ENCODE data around the gene SERINC1. TPM values are rescaled to one million over a fixed set of nuclear protein-coding genes. Genes with fewer than 3 reads are reported as not detected.

SERINC1 gene
- total RNA-seq, 1 experiment from 2014 or later, result 31.3 TPM

DNA sequence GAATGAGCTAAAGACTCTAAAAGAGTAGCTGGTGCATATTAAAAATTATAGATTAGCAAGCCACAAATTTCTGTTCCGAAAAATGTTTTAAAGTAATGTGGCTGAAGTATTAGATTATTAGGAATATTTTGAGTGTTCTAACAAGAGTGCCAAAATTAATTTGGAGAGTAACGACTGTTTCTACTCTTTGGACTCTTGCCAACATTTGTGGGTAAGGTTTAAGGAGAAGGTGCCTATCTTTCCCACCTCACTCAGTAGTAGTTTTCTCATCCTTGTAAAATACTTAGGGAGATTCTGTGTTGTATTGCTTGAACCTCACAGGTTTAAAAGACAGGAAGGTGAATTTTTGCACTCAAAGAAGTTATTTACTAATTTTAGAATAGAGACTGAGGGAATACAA is 67.2 kb downstream of the SERINC1 start:
- CTCF ChIA-PET, result no interaction called here
- no peaks in the 10 kb centered on the region for H3K9me3 Mint-ChIP-seq
- TF ChIP-seq EMX1 (CRISPR knock-in tag; IDR thresholded peaks at IDR 0.05), result no peak
- TF ChIP-seq, protein P1, sequence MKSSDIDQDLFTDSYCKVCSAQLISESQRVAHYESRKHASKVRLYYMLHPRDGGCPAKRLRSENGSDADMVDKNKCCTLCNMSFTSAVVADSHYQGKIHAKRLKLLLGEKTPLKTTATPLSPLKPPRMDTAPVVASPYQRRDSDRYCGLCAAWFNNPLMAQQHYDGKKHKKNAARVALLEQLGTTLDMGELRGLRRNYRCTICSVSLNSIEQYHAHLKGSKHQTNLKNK (CRISPR knock-in tag; IDR thresholded peaks at IDR 0.05), result no peak
- TF ChIP-seq GABPB1 (CRISPR knock-in tag; IDR thresholded peaks at IDR 0.05), result no peak
- TF ChIP-seq ATF1 (CRISPR knock-in tag; IDR thresholded peaks at IDR 0.05), result no peak
- TF ChIP-seq, protein P2, sequence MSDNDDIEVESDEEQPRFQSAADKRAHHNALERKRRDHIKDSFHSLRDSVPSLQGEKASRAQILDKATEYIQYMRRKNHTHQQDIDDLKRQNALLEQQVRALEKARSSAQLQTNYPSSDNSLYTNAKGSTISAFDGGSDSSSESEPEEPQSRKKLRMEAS (CRISPR knock-in tag; IDR thresholded peaks at IDR 0.05), result no peak
- TF ChIP-seq, protein P3, sequence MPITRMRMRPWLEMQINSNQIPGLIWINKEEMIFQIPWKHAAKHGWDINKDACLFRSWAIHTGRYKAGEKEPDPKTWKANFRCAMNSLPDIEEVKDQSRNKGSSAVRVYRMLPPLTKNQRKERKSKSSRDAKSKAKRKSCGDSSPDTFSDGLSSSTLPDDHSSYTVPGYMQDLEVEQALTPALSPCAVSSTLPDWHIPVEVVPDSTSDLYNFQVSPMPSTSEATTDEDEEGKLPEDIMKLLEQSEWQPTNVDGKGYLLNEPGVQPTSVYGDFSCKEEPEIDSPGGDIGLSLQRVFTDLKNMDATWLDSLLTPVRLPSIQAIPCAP (CRISPR knock-in tag; IDR thresholded peaks at IDR 0.05), result no peak
- no peak for TF ChIP-seq ZNF317 (CRISPR knock-in tag; IDR thresholded peaks at IDR 0.05; ENCODE audit: borderline replicate concordance, low read depth)
- TF ChIP-seq, protein P4, sequence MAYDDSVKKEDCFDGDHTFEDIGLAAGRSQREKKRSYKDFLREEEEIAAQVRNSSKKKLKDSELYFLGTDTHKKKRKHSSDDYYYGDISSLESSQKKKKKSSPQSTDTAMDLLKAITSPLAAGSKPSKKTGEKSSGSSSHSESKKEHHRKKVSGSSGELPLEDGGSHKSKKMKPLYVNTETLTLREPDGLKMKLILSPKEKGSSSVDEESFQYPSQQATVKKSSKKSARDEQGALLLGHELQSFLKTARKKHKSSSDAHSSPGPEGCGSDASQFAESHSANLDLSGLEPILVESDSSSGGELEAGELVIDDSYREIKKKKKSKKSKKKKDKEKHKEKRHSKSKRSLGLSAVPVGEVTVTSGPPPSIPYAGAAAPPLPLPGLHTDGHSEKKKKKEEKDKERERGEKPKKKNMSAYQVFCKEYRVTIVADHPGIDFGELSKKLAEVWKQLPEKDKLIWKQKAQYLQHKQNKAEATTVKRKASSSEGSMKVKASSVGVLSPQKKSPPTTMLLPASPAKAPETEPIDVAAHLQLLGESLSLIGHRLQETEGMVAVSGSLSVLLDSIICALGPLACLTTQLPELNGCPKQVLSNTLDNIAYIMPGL (CRISPR knock-in tag; IDR thresholded peaks at IDR 0.05), result no peak
- TF ChIP-seq, protein P5, sequence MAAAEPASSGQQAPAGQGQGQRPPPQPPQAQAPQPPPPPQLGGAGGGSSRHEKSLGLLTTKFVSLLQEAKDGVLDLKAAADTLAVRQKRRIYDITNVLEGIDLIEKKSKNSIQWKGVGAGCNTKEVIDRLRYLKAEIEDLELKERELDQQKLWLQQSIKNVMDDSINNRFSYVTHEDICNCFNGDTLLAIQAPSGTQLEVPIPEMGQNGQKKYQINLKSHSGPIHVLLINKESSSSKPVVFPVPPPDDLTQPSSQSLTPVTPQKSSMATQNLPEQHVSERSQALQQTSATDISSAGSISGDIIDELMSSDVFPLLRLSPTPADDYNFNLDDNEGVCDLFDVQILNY (CRISPR knock-in tag; IDR thresholded peaks at IDR 0.05), result no peak
- no peak for TF ChIP-seq GRHL2 (CRISPR knock-in tag; IDR thresholded peaks at IDR 0.05; ENCODE audit: insufficient replicate concordance, severe bottlenecking)
- no peak for TF ChIP-seq JAZF1 (CRISPR knock-in tag; IDR thresholded peaks at IDR 0.05)
- TF ChIP-seq NR3C1 (CRISPR knock-in tag; conservative IDR thresholded peaks at IDR 0.05; ENCODE audit: low read depth), result no peak
- TF ChIP-seq, protein P6, sequence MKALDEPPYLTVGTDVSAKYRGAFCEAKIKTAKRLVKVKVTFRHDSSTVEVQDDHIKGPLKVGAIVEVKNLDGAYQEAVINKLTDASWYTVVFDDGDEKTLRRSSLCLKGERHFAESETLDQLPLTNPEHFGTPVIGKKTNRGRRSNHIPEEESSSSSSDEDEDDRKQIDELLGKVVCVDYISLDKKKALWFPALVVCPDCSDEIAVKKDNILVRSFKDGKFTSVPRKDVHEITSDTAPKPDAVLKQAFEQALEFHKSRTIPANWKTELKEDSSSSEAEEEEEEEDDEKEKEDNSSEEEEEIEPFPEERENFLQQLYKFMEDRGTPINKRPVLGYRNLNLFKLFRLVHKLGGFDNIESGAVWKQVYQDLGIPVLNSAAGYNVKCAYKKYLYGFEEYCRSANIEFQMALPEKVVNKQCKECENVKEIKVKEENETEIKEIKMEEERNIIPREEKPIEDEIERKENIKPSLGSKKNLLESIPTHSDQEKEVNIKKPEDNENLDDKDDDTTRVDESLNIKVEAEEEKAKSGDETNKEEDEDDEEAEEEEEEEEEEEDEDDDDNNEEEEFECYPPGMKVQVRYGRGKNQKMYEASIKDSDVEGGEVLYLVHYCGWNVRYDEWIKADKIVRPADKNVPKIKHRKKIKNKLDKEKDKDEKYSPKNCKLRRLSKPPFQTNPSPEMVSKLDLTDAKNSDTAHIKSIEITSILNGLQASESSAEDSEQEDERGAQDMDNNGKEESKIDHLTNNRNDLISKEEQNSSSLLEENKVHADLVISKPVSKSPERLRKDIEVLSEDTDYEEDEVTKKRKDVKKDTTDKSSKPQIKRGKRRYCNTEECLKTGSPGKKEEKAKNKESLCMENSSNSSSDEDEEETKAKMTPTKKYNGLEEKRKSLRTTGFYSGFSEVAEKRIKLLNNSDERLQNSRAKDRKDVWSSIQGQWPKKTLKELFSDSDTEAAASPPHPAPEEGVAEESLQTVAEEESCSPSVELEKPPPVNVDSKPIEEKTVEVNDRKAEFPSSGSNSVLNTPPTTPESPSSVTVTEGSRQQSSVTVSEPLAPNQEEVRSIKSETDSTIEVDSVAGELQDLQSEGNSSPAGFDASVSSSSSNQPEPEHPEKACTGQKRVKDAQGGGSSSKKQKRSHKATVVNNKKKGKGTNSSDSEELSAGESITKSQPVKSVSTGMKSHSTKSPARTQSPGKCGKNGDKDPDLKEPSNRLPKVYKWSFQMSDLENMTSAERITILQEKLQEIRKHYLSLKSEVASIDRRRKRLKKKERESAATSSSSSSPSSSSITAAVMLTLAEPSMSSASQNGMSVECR (CRISPR knock-in tag; IDR thresholded peaks at IDR 0.05; ENCODE audit: borderline replicate concordance), result no peak
- no peak for TF ChIP-seq ZNF263 (CRISPR knock-in tag; IDR thresholded peaks at IDR 0.05; ENCODE audit: low read depth)
- TF ChIP-seq, protein P7, sequence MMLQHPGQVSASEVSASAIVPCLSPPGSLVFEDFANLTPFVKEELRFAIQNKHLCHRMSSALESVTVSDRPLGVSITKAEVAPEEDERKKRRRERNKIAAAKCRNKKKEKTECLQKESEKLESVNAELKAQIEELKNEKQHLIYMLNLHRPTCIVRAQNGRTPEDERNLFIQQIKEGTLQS (CRISPR knock-in tag; conservative IDR thresholded peaks at IDR 0.05), result no peak
- no peak for TF ChIP-seq JUN (CRISPR knock-in tag; IDR thresholded peaks at IDR 0.05)
- TF ChIP-seq ZNF416 (CRISPR knock-in tag; IDR thresholded peaks at IDR 0.05), result no peak
- TF ChIP-seq, protein P8, sequence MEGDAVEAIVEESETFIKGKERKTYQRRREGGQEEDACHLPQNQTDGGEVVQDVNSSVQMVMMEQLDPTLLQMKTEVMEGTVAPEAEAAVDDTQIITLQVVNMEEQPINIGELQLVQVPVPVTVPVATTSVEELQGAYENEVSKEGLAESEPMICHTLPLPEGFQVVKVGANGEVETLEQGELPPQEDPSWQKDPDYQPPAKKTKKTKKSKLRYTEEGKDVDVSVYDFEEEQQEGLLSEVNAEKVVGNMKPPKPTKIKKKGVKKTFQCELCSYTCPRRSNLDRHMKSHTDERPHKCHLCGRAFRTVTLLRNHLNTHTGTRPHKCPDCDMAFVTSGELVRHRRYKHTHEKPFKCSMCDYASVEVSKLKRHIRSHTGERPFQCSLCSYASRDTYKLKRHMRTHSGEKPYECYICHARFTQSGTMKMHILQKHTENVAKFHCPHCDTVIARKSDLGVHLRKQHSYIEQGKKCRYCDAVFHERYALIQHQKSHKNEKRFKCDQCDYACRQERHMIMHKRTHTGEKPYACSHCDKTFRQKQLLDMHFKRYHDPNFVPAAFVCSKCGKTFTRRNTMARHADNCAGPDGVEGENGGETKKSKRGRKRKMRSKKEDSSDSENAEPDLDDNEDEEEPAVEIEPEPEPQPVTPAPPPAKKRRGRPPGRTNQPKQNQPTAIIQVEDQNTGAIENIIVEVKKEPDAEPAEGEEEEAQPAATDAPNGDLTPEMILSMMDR (IDR thresholded peaks at IDR 0.05), result no peak
- peaks cover 9% of the 10 kb centered on the region for H3K27me3 Mint-ChIP-seq (ENCODE audit: low read depth)
- H3K4me1 Mint-ChIP-seq, result peaks cover 35% of the 10 kb centered on the region
- POLR2A ChIA-PET, result no interaction called here
- H3K36me3 Mint-ChIP-seq, result no peaks in the 10 kb centered on the region
- ATAC-seq (no peak), DNase-seq (ENCODE audit: low spot score) (no peak)
- no peak overlapping the region for H3K4me3 Mint-ChIP-seq
- H3K27ac Mint-ChIP-seq, result no peak overlapping the region

Data from WTC11 (cell line).